K562 (cell line): ENCODE results near the gene ENHO. TPM values are rescaled to one million over a fixed set of nuclear protein-coding genes. Genes with fewer than 3 reads are reported as not detected.
A peak's percentile ranks its signal among the peaks of the same experiment; 100 is the strongest.

ENCODE experiments used
- ATAC-seq: fragments of 200-7000 bp; cut with Tn5 transposase; 3 replicates; pipeline ENCODE4 v1.9.1; 2020; ENCODE audit warnings: moderate library complexity
- BruUV-seq: library from RNA; stranded (reverse); fragments of 400-500 nt; replicated peaks from 2 replicates; lab custom pipeline; 2021; lab: Mats Ljungman, UMichigan
- CTCF ChIA-PET: fragments of 300-600 bp; formaldehyde crosslinking; extraction: SDS; loops from one replicate; lab custom pipeline; 2021; ENCODE audit warnings: low intra/inter-chr PET ratio; lab: Yijun Ruan, JAX
- POLR2A ChIA-PET: fragments of 300-600, 350-650 bp; sonication (Branson Sonifier 250); formaldehyde crosslinking; extraction: SDS; loops from one replicate; lab custom pipeline; 2021; ENCODE audit warnings: antibody characterized with exemption, inconsistent platforms; lab: Yijun Ruan, JAX
- DNase-seq, 4 experiments: peaks; one replicate each; pipeline versions ENCODE4 v3.0.0 to v3.0.0-alpha.2; 2011 to 2018; ENCODE audit warnings: low spot score in 3 of 4, mixed read lengths in 3 of 4; ENCODE audit errors: extremely low read depth in 1 of 4
- FAIRE-seq: peaks from 2 replicates; lab custom pipeline; 2011; peaks lifted over from hg19 to GRCh38; lab: Jason Lieb, UNC
- H2AFZ ChIP-seq: 2 replicates; pipeline ENCODE4 v1.6.0; 2011; ENCODE audit warnings: low read depth, low read length, control low read depth, inconsistent platforms
- H3K27ac ChIP-seq: fragments of 200-600 bp; 3 replicates; pipeline ENCODE4 v1.8.0; 2011; ENCODE audit warnings: low read depth, mild to moderate bottlenecking, control low read depth, inconsistent platforms, low read length, moderate library complexity, mixed read lengths; ENCODE audit errors: extremely low read depth
- H3K27me3 ChIP-seq, 2 experiments: fragments of 300-600 bp in 1 of 2; 2 replicates in 1 of 2; 3 replicates in 1 of 2; pipeline versions ENCODE4 v1.6.0 to v1.8.0; 2011; ENCODE audit warnings: inconsistent platforms in 2 of 2, low read length in 2 of 2, mild to moderate bottlenecking in 1 of 2, mixed read lengths in 1 of 2, moderate library complexity in 1 of 2; ENCODE audit not compliant: control insufficient read depth in 2 of 2, insufficient read depth in 2 of 2
- H3K36me3 ChIP-seq: fragments of 300-600 bp; 3 replicates; pipeline ENCODE4 v1.8.0; 2011; ENCODE audit warnings: mild to moderate bottlenecking, low read length, inconsistent platforms; ENCODE audit not compliant: control insufficient read depth, insufficient read depth
- H3K4me1 ChIP-seq, 2 experiments: fragments of 200-600 bp in 1 of 2; replicated peaks in 1 of 2; 2 replicates in 1 of 2; 3 replicates in 1 of 2; pipeline versions ENCODE4 v1.5.1 to v1.8.0; 2011; ENCODE audit warnings: inconsistent platforms in 2 of 2, low read length in 2 of 2, mild to moderate bottlenecking in 1 of 2, mixed read lengths in 1 of 2, moderate library complexity in 1 of 2; ENCODE audit not compliant: control insufficient read depth in 2 of 2, insufficient read depth in 2 of 2
- H3K4me2 ChIP-seq: 2 replicates; pipeline ENCODE4 v1.6.1; 2011; ENCODE audit warnings: low read length, control low read depth, inconsistent platforms, mixed read lengths; ENCODE audit not compliant: insufficient read depth
- H3K4me3 ChIP-seq: fragments of 200-600 bp; sonication (generic), shearing (Covaris generic); 2 replicates; pipeline ENCODE4 v1.5.1; 2016; ENCODE audit warnings: control low read depth, inconsistent platforms
- H3K79me2 ChIP-seq: fragments of 200-600 bp; 3 replicates; pipeline ENCODE4 v1.8.0; 2011; ENCODE audit warnings: low read length, inconsistent platforms; ENCODE audit not compliant: control insufficient read depth, insufficient read depth
- H3K9ac ChIP-seq, 2 experiments: 2 replicates each; pipeline versions ENCODE4 v1.6.0 to v1.6.1; 2011; ENCODE audit warnings: low read depth in 2 of 2, low read length in 2 of 2, control low read depth in 1 of 2, inconsistent platforms in 1 of 2, mild to moderate bottlenecking in 1 of 2, mixed read lengths in 1 of 2; ENCODE audit not compliant: insufficient read depth in 1 of 2
- H3K9me1 ChIP-seq: one replicate; pipeline ENCODE4 v1.6.0; 2011; ENCODE audit warnings: inconsistent platforms, mild to moderate bottlenecking, low read length, moderate library complexity; ENCODE audit not compliant: control insufficient read depth, insufficient read depth
- H3K9me3 ChIP-seq: replicated peaks from 2 replicates; pipeline ENCODE4 v1.5.1; 2011; ENCODE audit warnings: low read depth, low read length, inconsistent platforms; ENCODE audit not compliant: control insufficient read depth, insufficient read depth
- H4K20me1 ChIP-seq: replicated peaks from 2 replicates; pipeline ENCODE4 v1.6.1; 2011; ENCODE audit warnings: low read length, inconsistent platforms, mixed read lengths; ENCODE audit not compliant: control insufficient read depth, insufficient read depth
- DPF2 ChIP-seq: fragments of 450-650 bp; IDR thresholded peaks from 2 replicates; pipeline ENCODE4 v1.6.1; 2016
- EP400 ChIP-seq: fragments of 450-650 bp; IDR thresholded peaks from 2 replicates; pipeline ENCODE4 v1.6.1; 2017; ENCODE audit warnings: antibody characterized with exemption, mild to moderate bottlenecking, moderate library complexity
- WGBS: fragments of 100-300 bp; shearing (Covaris generic); methylation state at CpG from one replicate; pipeline ENCODE4 v1.1.6; 2016; ENCODE audit warnings: low coverage, mixed read lengths; ENCODE audit not compliant: insufficient coverage; ENCODE audit errors: missing lambda C conversion rate; 5-methylcytosine and 5-hydroxymethylcytosine counted together
- in situ Hi-C: fragments of 300-500 bp; cut with MboI; formaldehyde crosslinking; loops from 4 replicates; pipeline ENCODE4 v1.15.0; 2018; ENCODE audit warnings: inconsistent platforms, mixed read lengths
- intact Hi-C: fragments of 100-400 bp; cut with micrococcal nuclease; formaldehyde crosslinking; loops from 2 replicates; pipeline ENCODE4 v1.14.2; 2022
- polyA plus RNA-seq, 8 experiments: library from polyadenylated mRNA; depleted of rRNA in 4 of 8; stranded (reverse) in 5 of 8; unstranded in 3 of 8; fragments of >200 nt; fragmentation: Nextera tagmentation in 2 of 8; fragmentation: Illumina TruSeq in 1 of 8; extraction: Ambion mirVana in 2 of 8; extraction: Trizol in 1 of 8; gene quantifications; 2 replicates each; pipeline versions ENCODE4 v1.2.1 to v1.2.3, GENCODE V29; 2011 to 2014; ENCODE audit warnings: inconsistent platforms in 1 of 8, missing spikeins in 1 of 8
- total RNA-seq, 7 experiments: library from RNA; depleted of rRNA in 6 of 7; stranded (reverse); fragments of >200 nt in 6 of 7; fragmentation: Illumina TruSeq in 2 of 7; extraction: Trizol in 2 of 7; gene quantifications; 2 replicates each; pipeline versions ENCODE4 v1.2.1 to v1.2.3, GENCODE V29; 2011 to 2021; ENCODE audit warnings: low replicate concordance in 1 of 7
- TF ChIP-seq, protein P1 (sequence below): fragments of 450-650 bp; formaldehyde crosslinking; IDR thresholded peaks from 2 replicates; pipeline ENCODE4 v1.4.0; 2020; ENCODE audit warnings: mild to moderate bottlenecking, moderate library complexity

The ENHO gene
- total and polyA plus RNA-seq, 9 of the 15 experiments (the other 6 are each of a cell fraction or from before 2014, with no cell fraction given) = 0.24 TPM; not detected in 8

DNA sequence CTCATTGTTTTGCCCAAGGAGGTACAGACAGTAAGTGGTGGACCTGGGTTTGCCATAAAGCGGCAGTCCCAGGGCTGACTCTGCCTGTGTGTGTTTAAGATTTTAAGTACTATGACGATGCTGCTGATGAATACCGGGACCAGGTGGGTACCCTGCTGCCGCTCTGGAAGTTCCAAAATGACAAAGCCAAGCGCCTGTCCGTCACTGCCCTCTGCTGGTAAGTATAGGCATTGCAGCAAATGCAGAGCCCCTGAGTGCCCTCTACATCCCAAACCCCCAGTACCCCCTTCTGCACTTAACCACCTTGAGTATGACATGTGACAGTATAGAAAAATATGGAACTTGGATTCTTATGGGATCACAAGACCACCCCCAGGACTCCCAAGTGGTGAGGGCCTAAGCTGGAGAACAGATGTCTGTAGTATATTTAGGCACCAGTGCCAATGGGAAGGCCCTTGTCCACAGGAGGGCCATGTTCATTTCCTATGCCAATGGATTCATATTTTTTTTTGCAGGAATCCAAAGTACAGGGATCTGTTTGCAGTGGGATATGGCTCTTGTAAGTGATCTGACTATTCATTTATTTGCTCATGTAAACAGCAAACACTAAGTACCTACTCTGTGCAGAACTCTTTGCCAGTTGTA lies 22.0 kb downstream of the ENHO start (continued):
- TF ChIP-seq, protein P1, sequence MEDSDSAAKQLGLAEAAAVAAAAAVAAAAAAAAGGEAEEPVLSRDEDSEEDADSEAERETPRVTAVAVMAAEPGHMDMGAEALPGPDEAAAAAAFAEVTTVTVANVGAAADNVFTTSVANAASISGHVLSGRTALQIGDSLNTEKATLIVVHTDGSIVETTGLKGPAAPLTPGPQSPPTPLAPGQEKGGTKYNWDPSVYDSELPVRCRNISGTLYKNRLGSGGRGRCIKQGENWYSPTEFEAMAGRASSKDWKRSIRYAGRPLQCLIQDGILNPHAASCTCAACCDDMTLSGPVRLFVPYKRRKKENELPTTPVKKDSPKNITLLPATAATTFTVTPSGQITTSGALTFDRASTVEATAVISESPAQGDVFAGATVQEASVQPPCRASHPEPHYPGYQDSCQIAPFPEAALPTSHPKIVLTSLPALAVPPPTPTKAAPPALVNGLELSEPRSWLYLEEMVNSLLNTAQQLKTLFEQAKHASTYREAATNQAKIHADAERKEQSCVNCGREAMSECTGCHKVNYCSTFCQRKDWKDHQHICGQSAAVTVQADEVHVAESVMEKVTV (CRISPR knock-in tag) = peak; percentile 41; the same call in 1 of the 2 replicates
- no peak for TF ChIP-seq DPF2

DNA sequence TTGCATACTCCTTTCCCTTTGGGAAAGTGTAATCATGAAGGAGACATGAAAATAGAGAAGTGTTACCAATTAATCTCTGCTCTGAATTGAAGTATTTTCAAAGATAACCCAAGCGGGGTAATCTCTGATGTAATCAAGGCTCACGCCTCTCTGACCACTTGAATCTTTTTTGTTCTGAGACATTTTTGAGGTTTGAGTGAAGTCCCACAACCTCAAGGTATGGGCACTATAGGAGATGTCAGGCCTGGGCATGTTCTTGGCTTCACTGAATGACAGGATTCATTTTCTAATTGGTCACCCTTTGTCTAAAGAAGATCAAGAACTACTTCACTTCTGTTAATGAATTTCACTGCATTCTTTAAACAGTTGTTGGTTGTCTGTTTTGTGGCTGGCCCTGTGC lies 23.7 kb downstream of the ENHO start:
- no peaks in the 10 kb centered on the region; a peak in 1 of 5 replicates for H3K27me3 ChIP-seq
- BruUV-seq = no TSS peak
- H3K4me1 ChIP-seq = no peaks in the 10 kb centered on the region
- H3K27ac ChIP-seq = no peak overlapping the region
- H3K9ac ChIP-seq = no peak overlapping the region
- no peak for TF ChIP-seq EP400
- no peak overlapping the region for H2AFZ ChIP-seq
- FAIRE-seq (no peak), DNase-seq (no peak), ATAC-seq (no peak)
- WGBS = 0% methylated on average over 2 of the region's 2 CpGs
- CTCF ChIA-PET = no interaction called here
- H4K20me1 ChIP-seq = peaks cover 4% of the 10 kb centered on the region; the same call in 1 of the 2 replicates
- intact Hi-C loops (no loop called here), in situ Hi-C loops (loop anchor here (5.0 to 10.0 kb wide), 2 partner anchors 52 to 74 kb away; no protein-coding TSS in a partner anchor)
- H3K36me3 ChIP-seq = no peaks in the 10 kb centered on the region
- no peaks in the 10 kb centered on the region for H3K9me1 ChIP-seq
- POLR2A ChIA-PET = no interaction called here
- no peak overlapping the region for H3K4me3 ChIP-seq
- H3K79me2 ChIP-seq = no peaks in the 10 kb centered on the region
- H3K9me3 ChIP-seq = no peaks in the 10 kb centered on the region
- H3K4me2 ChIP-seq = no peak overlapping the region
